Colonic mucosa (tissue), 4 donors: ENCODE data around the gene ZNFX1. TPM values are rescaled to one million over a fixed set of nuclear protein-coding genes. Genes with fewer than 3 reads are reported as not detected.
A peak's percentile ranks its signal among the peaks of the same experiment; 100 is the strongest.

Source experiments
- DNase-seq: peaks from one replicate; pipeline ENCODE4 v3.0.0-alpha.2; 2020
- H3K27ac ChIP-seq: fragments of 200-600 bp; one replicate; pipeline ENCODE4 v1.8.0; 2021
- H3K27me3 ChIP-seq: fragments of 200-600 bp; one replicate; pipeline ENCODE4 v1.8.0; 2021
- H3K36me3 ChIP-seq: fragments of 200-600 bp; one replicate; pipeline ENCODE4 v1.8.0; 2021
- H3K4me1 ChIP-seq: fragments of 200-600 bp; one replicate; pipeline ENCODE4 v1.8.0; 2021; ENCODE audit warnings: mild to moderate bottlenecking
- H3K4me3 ChIP-seq: fragments of 200-600 bp; one replicate; pipeline ENCODE4 v1.8.0; 2021
- H3K9ac ChIP-seq, 2 donors: one replicate each; pipeline ENCODE4 v1.7.0; 2013; ENCODE audit warnings: control low read depth in 2 of 2, low read depth in 2 of 2, low read length in 2 of 2
- H3K9me3 ChIP-seq: fragments of 200-600 bp; one replicate; pipeline ENCODE4 v1.8.0; 2021
- CTCF ChIP-seq: fragments of 200-600 bp; IDR thresholded peaks from one replicate; pipeline ENCODE4 v1.8.0; 2022; ENCODE audit warnings: antibody characterized with exemption, mild to moderate bottlenecking
- intact Hi-C: fragments of 100-400 bp; cut with DNase I; formaldehyde crosslinking; loops from one replicate; pipeline ENCODE4 v1.14.1; 2022
- total RNA-seq, 2 donors: library from RNA; stranded (reverse); fragmentation: NEBNext Ultra II Directional in 1 of 2; extraction: Animal tissue kit (Norgen Biotek cat#: 25700) in 1 of 2; gene quantifications; one replicate each; pipeline ENCODE4 v1.2.1, GENCODE V29; 2021
- donor health status: healthy.
- donor health status: DM: no; HTN: no; CAD: no.
- donor health status: DM: no; HTN: no; CAD: no.

ZNFX1 gene
- total RNA-seq, 2 donors from 2014 or later: 22.7 to 26.7 TPM

GRCh38 chr20:49245921-49246740, 31.7 kb downstream of the ZNFX1 start:
- no peak overlapping the region for H3K9ac ChIP-seq
- no peak overlapping the region for H3K27ac ChIP-seq
- H3K27me3 ChIP-seq: no peaks in the 10 kb centered on the region
- no peaks in the 10 kb centered on the region for H3K9me3 ChIP-seq
- no peaks in the 10 kb centered on the region for H3K4me1 ChIP-seq
- DNase-seq: no peak
- no peak overlapping the region for H3K4me3 ChIP-seq
- peak; percentile 52 for TF ChIP-seq CTCF
- H3K36me3 ChIP-seq: peaks cover 37% of the 10 kb centered on the region
- intact Hi-C loops: loop anchor here (2.0 kb wide), 1 partner anchor 77 kb away; no protein-coding TSS in a partner anchor

- no peaks in the 10 kb centered on the region for H3K27me3 ChIP-seq
- no peaks in the 10 kb centered on the region for H3K9me3 ChIP-seq
- H3K9ac ChIP-seq: no peak overlapping the region
- no peak for DNase-seq
- intact Hi-C loops: no loop called here
- H3K4me3 ChIP-seq: no peak overlapping the region
- H3K36me3 ChIP-seq: peaks cover 34% of the 10 kb centered on the region
- TF ChIP-seq CTCF: no peak
- H3K4me1 ChIP-seq: no peaks in the 10 kb centered on the region
- no peak overlapping the region for H3K27ac ChIP-seq
These were observed 40.3 kb downstream of the ZNFX1 start for GRCh38 chr20:49237531-49237930.

- H3K27me3 ChIP-seq: no peaks in the 10 kb centered on the region
- no peaks in the 10 kb centered on the region for H3K4me1 ChIP-seq
- H3K36me3 ChIP-seq: peaks cover 29% of the 10 kb centered on the region
- H3K9ac ChIP-seq: no peak overlapping the region
- no peak overlapping the region for H3K4me3 ChIP-seq
- H3K27ac ChIP-seq: no peak overlapping the region
- TF ChIP-seq CTCF: no peak
- intact Hi-C loops: no loop called here
- H3K9me3 ChIP-seq: no peaks in the 10 kb centered on the region
- DNase-seq: no peak
These were observed 41.6 kb downstream of the ZNFX1 start for GRCh38 chr20:49236301-49236700.

- no peak overlapping the region for H3K27ac ChIP-seq
- H3K36me3 ChIP-seq: peaks cover 35% of the 10 kb centered on the region
- no peak for TF ChIP-seq CTCF
- no peak for DNase-seq
- H3K4me1 ChIP-seq: no peaks in the 10 kb centered on the region
- H3K27me3 ChIP-seq: no peaks in the 10 kb centered on the region
- intact Hi-C loops: no loop called here
- no peak overlapping the region for H3K4me3 ChIP-seq
- H3K9me3 ChIP-seq: no peaks in the 10 kb centered on the region
- H3K9ac ChIP-seq: no peak overlapping the region
These were observed 43.0 kb downstream of the ZNFX1 start for GRCh38 chr20:49234831-49235230.

- no peak for DNase-seq
- Histone ChIP-seq H3K9ac (no peak overlapping the region), H3K9me3 (no peaks in the 10 kb centered on the region), H3K27me3 (no peaks in the 10 kb centered on the region), H3K4me1 (no peaks in the 10 kb centered on the region), H3K27ac (no peak overlapping the region), H3K4me3 (no peak overlapping the region), H3K36me3 (peaks cover 35% of the 10 kb centered on the region)
- intact Hi-C loops: no loop called here
- TF ChIP-seq CTCF: no peak
These were observed 44.6 kb downstream of the ZNFX1 start for GRCh38 chr20:49233226-49233625.
